GM12873 (cell line): Measurements from ENCODE around the gene PDE4C.

Experiments used
- CTCF ChIP-seq: IDR thresholded peaks from 2 replicates; pipeline ENCODE4 v1.5.1; 2012; ENCODE audit warnings: low read depth, mild to moderate bottlenecking, moderate library complexity, low read length, control low read depth; ENCODE audit not compliant: insufficient read depth; ENCODE audit errors: missing control alignments

The PDE4C gene

GRCh38 chr19:18190278-18190677 lies 36.0 kb downstream of the PDE4C start:
- no peak for TF ChIP-seq CTCF

- no peak for TF ChIP-seq CTCF
Observed at GRCh38 chr19:18185538-18185937, 40.7 kb downstream of the PDE4C start.

GRCh38 chr19:18183529-18183928 lies 42.7 kb downstream of the PDE4C start:
- no peak for TF ChIP-seq CTCF

- TF ChIP-seq CTCF: no peak
Observed at GRCh38 chr19:18179957-18180356, 46.3 kb downstream of the PDE4C start.

- no peak for TF ChIP-seq CTCF
Observed at GRCh38 chr19:18176367-18177310, 49.6 kb downstream of the PDE4C start.

- no peak for TF ChIP-seq CTCF
Observed at GRCh38 chr19:18174983-18175382, 51.3 kb downstream of the PDE4C start.
